Measurements from ENCODE around the gene CALHM6. TPM values are rescaled to one million over a fixed set of nuclear protein-coding genes. Genes with fewer than 3 reads are reported as not detected.

The CALHM6 gene
- total RNA-seq: 0.59 and 1.5 TPM in 2 replicates

DNA sequence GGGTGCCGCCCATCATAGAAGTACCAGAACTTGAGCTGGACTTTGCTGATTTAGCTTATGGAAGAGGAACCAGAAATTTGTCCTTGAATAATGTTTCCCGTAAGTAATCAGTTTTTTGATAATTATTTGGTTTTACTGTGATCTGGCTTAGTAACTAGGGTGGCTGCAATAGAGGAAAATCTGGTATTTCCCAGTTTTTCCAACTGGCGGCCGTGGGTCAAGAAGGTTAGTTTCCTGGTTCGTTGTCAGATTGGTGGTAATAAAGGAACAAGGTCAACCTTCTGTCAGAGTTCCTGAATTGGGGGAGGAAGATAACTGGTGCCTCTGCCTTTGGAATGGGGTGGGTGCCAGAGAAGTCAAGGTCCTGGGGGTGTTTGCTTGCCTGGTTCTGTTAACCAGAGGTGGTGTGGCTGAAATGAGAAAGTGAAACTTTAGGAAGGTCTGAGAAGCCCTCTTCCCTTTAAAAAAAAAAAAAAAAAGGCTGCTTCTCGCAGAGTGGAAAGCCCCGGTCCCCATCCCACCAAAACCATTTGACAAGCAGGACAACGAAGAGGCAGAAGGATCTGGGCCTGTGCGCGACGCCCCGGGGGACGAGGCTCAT lies at the start of gene CALHM6:
CALHM6 (plus strand) TSS at position 45 of the 601 bp plus-strand sequence; CDS start at position 600, 555 bp downstream.

DNA sequence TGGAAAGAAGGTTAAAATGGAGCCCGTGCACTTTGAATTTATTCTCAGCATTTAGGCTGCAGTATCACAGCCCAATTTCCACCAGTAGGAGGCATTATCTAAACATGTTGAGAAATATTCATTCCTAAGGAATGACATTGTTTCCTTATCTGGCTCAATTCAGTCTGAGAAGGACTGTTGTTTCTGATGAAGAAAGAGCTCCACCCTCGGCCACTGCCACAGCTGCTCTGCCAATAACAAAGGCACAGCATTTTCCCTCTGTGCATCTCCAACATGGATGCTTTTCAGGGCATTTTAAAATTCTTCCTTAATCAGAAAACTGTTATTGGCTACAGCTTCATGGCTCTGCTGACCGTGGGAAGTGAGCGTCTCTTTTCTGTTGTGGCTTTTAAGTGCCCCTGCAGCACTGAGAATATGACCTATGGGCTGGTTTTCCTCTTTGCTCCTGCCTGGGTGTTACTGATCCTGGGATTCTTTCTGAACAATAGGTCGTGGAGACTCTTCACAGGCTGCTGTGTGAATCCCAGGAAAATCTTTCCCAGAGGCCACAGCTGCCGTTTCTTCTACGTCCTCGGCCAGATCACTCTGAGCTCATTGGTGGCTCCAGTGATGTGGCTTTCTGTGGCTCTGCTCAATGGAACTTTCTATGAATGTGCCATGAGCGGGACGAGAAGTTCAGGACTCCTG lies 50.4 kb downstream of the CALHM6 start, which contains the start of gene CALHM5:
CALHM5 (plus strand) TSS at position 216 of the 687 bp plus-strand sequence; CDS start at position 274, 58 bp downstream.

Other genes with a start within 250 kb of the CALHM6 start
- 9.2 and 11.5 TPM in 2 replicates for gene TSPYL4, start 207.3 kb upstream of the CALHM6 start, total RNA-seq
- gene TSPYL1, start 181.4 kb upstream of the CALHM6 start, total RNA-seq: 58.8 and 77.2 TPM in 2 replicates
- gene DSE, start 90.4 kb upstream of the CALHM6 start, total RNA-seq: 37.5 and 50.4 TPM in 2 replicates
- gene CALHM5, start 50.3 kb downstream of the CALHM6 start, total RNA-seq: 3.3 and 4.0 TPM in 2 replicates
- gene TRAPPC3L, start 84.3 kb downstream of the CALHM6 start, total RNA-seq: not detected in 2 replicates
- gene CALHM4, start 92.4 kb downstream of the CALHM6 start, total RNA-seq: not detected in 2 replicates
- gene RWDD1, start 110.1 kb downstream of the CALHM6 start, total RNA-seq: 29.1 and 29.8 TPM in 2 replicates
- under 0.01 and 0.20 TPM in 2 replicates for gene RSPH4A, start 155.1 kb downstream of the CALHM6 start, total RNA-seq
- gene ZUP1, start 207.4 kb downstream of the CALHM6 start, total RNA-seq: 10.3 and 11.5 TPM in 2 replicates
- 4.4 and 5.1 TPM in 2 replicates for gene KPNA5, start 219.8 kb downstream of the CALHM6 start, total RNA-seq